Measurements from ENCODE around the gene KCNAB2.

Gene KCNAB2

DNA sequence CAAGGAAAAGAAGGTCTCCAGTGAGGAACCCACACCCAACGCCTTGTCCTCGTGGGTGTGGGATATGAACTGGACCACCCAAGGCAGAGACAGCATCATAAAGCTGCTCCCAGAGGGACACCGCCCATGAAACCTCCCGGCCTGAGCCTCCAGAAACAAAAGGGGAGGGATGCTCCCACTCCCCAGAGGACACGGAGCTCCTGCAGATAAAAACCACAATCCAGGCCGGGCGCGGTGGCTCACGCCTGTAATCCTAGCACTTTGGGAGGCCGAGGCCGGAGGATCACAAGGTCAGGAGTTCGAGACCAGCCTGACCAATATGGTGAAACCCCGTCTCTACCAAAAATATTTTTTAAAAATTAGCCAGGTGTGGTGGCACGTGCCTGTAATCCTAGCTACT, 68.1 kb downstream of the KCNAB2 start:
- no peak for DNase-seq

GRCh38 chr1:6116137-6116536, 70.4 kb downstream of the KCNAB2 start:
- DNase-seq: no peak

GRCh38 chr1:6117064-6117463, 71.4 kb downstream of the KCNAB2 start:
- no peak for DNase-seq

- DNase-seq: no peak
These were observed 71.9 kb downstream of the KCNAB2 start for GRCh38 chr1:6117624-6118023.

DNA sequence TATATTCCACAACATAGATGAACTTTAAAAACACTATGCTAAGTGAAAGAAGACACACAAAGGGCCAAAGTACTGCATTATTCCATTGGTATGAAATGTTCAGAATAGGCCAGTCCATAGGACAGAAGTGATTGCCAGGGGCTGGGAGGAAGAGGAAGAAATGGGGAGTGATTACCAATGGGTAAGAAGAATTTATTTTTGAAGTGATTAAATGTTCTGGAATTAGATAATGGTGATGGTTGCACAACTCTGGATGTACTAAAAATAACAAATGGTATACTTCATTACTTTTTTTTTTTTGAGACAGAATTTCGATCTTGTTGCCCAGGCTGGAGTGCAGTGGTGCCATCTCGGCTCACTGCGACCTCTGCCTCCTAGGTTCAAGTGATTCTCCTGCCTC, 72.7 kb downstream of the KCNAB2 start:
- no peak for DNase-seq

DNA sequence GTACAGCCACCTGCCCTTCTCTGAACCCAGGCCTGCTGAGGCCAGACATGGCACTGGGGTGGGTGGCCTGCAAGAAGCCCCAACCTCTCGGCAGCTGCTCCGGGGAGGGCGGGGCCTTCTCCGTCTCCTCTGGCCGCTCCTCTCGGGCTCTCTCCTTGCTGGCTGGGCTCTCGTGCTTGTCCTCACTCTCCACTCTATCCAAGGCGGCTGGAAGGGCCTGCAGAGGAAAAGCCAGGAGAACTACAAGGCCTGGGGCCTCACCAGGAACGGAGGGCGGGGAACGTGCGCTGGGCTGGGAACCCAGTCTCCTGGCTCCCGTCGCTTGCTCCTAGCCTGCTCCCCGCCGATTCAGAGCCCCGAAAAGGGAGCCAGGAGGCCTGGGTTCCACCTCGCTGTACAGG, 75.3 kb downstream of the KCNAB2 start:
- no peak for DNase-seq

DNA sequence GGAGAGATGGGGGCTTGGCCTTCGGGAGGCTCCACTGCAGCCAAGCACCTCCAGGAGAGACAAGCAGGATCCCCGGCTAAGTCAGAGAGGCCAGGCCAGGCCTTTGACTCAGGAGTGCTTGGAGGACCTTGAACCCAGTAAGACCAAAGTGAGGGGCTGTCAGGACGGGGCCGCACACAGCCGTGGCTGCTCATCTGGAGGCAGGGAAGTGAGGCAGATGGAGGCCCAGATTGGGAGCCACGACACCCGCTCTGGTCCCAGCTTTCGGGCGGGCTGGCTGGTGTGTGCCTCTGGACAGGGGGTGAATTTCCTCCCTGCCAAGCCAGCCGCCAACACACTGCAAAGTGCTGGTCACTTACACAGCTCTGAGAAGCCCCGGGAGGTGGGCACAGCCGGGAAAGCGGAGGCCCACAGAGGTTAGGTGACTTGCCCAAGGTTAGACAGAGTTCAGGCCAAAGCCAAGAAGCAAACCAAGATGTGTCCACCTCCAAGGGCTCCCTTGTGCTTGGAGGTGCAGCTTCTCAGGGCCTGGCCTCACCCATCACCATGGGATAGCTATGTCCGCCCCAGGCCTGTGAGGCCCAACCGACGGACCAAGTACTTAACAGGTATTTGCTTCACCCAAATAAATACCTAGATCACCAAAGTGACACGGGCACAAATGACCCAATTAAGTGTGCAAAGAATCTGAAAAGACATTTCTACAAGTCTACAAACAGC, 76.1 kb downstream of the KCNAB2 start:
- no peak for DNase-seq

DNA sequence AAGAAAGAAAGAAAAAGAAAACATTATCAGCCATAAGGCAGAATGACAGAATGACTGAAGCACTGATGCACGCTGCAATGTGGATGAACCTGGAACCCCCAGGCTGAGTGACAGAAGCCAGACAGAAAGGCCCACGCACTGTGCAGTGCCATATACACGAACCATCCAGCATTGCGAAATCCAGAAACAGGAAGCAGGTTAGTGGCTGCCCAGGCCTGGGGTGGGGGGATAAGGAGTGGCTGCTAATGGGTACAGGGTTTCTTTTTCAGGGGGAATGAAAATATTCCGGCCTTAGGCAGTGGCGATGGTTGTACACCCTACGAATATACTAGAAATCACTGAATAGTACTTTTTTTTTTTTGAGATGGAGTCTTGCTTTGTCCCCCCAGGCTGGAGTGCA, 77.4 kb downstream of the KCNAB2 start:
- no peak for DNase-seq

DNA sequence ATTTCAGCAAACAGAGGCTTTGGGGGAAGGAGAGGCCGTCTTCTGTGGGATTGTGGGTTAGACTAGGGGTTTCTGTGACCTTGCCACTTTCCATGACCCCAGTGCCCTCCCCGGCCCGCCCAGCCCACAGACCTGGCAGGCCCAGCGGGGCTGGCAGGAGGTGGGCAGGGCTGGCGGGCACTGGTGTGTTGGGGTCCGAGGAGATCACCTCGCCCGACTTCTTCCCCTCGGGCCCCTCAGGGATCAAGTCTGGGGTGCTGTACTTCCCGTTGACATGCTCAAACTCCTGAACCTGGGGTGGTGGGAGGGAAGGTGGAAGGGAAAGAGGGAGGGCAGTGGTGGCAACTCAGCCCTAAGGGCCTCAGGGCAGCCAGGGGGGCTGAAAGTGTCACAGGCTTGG, 78.1 kb downstream of the KCNAB2 start:
- DNase-seq: no peak

GRCh38 chr1:6124341-6124740, 78.7 kb downstream of the KCNAB2 start:
- no peak for DNase-seq

- no peak for DNase-seq
These were observed 79.2 kb downstream of the KCNAB2 start for GRCh38 chr1:6124746-6125365.

DNA sequence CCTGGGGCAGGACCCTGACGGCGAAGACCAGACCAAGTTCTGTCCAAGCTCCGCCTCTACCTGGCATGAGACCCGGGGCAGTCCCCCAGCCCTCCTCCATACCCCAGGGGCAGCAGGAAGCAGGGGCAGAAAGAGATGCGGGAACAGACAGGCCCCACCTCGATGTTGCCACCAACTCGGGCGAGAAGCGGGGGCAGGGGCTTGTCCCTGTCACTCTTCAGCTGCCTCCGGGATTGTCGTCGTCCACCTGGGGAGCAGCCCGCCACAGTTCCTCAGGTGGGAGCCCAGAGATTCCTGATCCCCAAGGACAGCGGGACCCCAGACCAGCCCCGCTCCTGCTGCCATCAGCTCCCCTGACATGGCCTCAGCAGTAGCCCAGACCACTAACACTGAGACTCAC, 79.7 kb downstream of the KCNAB2 start:
- DNase-seq: no peak

GRCh38 chr1:6126028-6126427, 80.3 kb downstream of the KCNAB2 start:
- no peak for DNase-seq

DNA sequence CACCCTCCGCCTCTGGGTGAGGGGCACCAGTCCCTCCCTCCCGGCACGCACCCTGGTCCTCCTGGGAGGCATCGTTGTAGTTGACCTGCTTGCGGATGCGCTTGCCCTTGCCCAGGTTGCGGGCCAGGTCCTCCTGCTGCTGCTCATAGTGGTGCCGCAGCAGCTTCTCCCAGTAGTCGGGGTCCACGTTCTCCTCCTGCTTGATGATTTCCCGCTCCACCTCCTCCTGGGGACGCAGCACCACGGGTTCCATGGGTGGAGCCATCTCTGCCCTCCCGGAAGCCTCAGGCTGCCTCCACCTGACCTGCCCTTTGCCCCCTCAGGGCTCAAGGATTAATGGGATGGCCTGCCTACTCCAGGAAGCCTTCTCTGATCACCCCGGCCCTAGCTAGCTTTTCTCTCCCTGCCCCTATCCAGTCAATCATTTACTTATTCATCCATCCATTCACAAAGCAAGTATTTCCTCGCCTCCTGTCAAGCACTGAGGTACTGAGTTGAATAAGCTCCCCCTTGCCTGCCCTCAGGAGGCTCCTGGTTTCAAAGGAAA, 80.9 kb downstream of the KCNAB2 start:
- no peak for DNase-seq

DNA sequence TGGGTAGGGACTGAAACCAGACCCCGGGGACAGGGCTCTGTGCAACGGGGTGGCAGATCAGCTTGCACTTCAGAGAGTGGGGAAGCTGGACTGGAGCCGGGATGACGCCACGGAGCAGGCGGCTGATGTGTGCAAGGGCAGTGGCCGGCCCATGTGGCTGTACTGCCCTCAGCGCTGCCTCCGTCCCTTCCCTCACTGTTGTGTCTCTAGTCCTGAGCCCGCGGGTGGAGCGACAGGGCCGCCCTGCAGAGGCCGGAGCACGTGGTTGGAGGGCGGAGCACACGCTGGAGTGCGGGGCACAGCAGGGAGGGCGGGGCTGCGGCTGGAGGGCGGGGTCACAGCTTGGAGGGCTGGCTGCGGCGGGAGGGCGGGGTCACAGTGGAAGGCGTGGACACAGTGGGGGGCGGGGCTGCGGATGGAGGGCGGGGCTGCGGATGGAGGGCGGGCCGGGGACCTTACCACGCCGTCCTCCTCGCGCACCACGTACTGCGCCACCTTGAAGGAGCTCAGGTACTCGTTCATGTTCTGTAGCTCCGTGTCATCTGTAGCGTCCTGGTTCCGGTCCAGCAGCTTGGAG, 82.0 kb downstream of the KCNAB2 start:
- peak; percentile 86 for DNase-seq

GRCh38 chr1:6128276-6129081, 82.8 kb downstream of the KCNAB2 start:
- no peak for DNase-seq

GRCh38 chr1:6129313-6129712, 83.6 kb downstream of the KCNAB2 start:
- DNase-seq: no peak

GRCh38 chr1:6130036-6130435, 84.3 kb downstream of the KCNAB2 start:
- no peak for DNase-seq

DNA sequence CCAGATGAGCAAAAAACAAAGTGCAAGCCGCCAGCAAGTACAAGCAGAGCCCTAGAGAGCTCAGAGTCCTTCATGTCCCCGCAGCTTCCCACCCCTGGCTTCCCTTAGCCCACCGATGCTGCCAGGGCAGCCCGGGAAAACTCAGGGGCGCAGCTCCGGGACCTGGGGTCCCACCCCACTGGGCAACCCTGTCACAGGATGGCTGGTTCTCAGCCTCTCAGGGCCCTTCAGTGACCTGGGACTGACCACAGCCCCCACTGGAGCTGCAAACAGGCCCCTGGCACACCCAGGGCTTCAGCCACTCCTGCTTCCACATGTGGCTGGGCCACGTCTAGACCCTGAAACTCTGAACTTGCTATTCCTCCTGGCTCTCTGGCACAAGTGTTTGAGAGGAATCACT, 84.9 kb downstream of the KCNAB2 start:
- DNase-seq: no peak

DNA sequence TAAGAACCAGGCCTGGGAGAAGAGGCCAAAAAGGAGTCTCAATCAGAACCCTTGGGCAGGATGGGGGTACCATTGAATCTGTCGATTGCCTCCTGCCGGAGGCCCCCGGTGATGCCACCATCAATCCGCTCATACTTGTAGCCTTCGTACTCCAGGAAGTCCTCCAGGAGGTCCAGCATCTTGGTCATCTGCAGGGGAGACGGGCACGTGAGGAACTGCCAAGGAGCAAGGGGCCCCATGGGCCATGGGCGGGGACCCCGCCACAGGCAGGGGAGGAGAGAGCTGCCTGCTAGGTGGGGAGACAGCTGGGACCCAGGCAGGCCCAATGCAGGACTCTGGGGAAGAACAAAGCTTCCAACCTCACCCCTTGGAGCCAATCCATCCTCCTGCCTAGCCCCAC, 85.9 kb downstream of the KCNAB2 start:
- DNase-seq: no peak

DNA sequence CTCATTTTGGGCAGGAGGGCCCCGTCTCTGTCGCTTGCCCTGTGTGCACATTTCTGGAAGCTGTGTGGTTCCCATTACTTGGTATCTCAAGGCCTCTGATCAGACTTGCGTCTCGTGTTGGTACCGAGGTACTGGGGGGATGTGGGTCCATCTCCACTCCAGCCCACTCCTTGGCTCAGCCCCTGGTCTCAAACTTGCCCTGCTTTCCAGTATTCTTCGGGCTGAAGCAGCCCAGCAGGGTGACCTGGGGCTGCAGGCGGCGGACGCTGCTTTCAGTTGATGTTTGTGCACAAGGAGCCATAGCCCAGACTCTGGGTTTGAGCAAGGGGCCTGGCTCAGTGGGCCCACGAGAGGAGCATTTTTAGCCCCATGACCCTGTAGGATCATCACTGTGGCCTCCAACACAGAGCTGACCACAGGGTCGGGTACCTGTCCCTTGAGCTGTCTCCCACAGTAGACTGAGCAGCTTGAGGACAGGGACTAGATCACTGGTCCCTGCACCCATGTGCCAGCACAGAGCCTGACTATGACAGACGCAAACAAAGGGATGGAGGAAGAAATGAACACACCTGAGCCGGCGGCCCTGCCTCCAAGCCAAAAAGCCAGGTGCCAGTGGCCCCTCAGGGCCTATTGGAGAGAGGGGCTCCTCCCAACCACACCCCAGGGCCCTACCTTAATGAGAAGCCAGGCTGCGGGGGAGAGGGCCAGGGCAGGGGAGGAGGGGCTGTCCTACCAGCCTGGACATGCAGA, 87.6 kb downstream of the KCNAB2 start:
- no peak for DNase-seq

- DNase-seq: no peak
These were observed 88.5 kb downstream of the KCNAB2 start for GRCh38 chr1:6134206-6134605.
